ENCODE data around the gene IL13RA2. TPM values are rescaled to one million over a fixed set of nuclear protein-coding genes. Genes with fewer than 3 reads are reported as not detected.

IL13RA2 gene, protein sequence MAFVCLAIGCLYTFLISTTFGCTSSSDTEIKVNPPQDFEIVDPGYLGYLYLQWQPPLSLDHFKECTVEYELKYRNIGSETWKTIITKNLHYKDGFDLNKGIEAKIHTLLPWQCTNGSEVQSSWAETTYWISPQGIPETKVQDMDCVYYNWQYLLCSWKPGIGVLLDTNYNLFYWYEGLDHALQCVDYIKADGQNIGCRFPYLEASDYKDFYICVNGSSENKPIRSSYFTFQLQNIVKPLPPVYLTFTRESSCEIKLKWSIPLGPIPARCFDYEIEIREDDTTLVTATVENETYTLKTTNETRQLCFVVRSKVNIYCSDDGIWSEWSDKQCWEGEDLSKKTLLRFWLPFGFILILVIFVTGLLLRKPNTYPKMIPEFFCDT
- 0.53 and 8.9 TPM in 2 replicates for total RNA-seq

GRCh38 chrX:115017455-115017854 is at the start of gene IL13RA2:
Gene IL13RA2 (minus strand): TSS chrX:115017616. CDS start chrX:115017269, 347 bp downstream.

Small RNA genes lying within 50 kb of the gene (small RNA-seq; reads per million reads assigned to genes)
- gene RNU6-648P: not detected

Other genes with a start within 250 kb of the IL13RA2 start
- gene RBMXL3, start 171.8 kb upstream of the IL13RA2 start, total RNA-seq: not detected in 2 replicates
- gene LRCH2, start 216.5 kb upstream of the IL13RA2 start, total RNA-seq: 4.5 and 9.2 TPM in 2 replicates